DOHH2 (cell line): ENCODE data around the gene CYTH1.

Source experiments
- H3F3A ChIP-seq: fragments of 200-600 bp; sonication (generic), shearing (Covaris generic); 2 replicates; pipeline ENCODE4 v1.6.0; 2016; ENCODE audit warnings: antibody characterized with exemption, mild to moderate bottlenecking; ENCODE audit not compliant: control insufficient read depth, insufficient read depth
- H3K27ac ChIP-seq: fragments of 200-600 bp; sonication (generic); 2 replicates; pipeline ENCODE4 v1.5.1; 2014; ENCODE audit warnings: low read depth, mild to moderate bottlenecking, low read length, moderate library complexity
- H3K27me3 ChIP-seq: fragments of 200-600 bp; sonication (generic); 2 replicates; pipeline ENCODE4 v1.6.1; 2014; ENCODE audit warnings: mild to moderate bottlenecking, low read length, mixed read lengths; ENCODE audit not compliant: control insufficient read depth
- H3K36me3 ChIP-seq: fragments of 200-600 bp; sonication (generic); 2 replicates; pipeline ENCODE4 v1.6.1; 2014; ENCODE audit warnings: mild to moderate bottlenecking, low read length, moderate library complexity, mixed read lengths; ENCODE audit not compliant: control insufficient read depth
- H3K4me1 ChIP-seq: fragments of 200-600 bp; sonication (generic); 2 replicates; pipeline ENCODE4 v1.6.1; 2014; ENCODE audit warnings: mild to moderate bottlenecking, low read length, mixed read lengths; ENCODE audit not compliant: control insufficient read depth
- H3K4me2 ChIP-seq: fragments of 200-600 bp; sonication (generic); 2 replicates; pipeline ENCODE4 v1.6.0; 2014; ENCODE audit warnings: mild to moderate bottlenecking, low read length, moderate library complexity
- H3K4me3 ChIP-seq: fragments of 200-600 bp; sonication (generic); 2 replicates; pipeline ENCODE4 v1.5.1; 2014; ENCODE audit warnings: mild to moderate bottlenecking, low read length, mixed read lengths
- H3K79me2 ChIP-seq: fragments of 200-600 bp; sonication (generic); 2 replicates; pipeline ENCODE4 v1.6.1; 2014; ENCODE audit warnings: mild to moderate bottlenecking, low read length, mixed read lengths; ENCODE audit not compliant: control insufficient read depth
- H3K9me2 ChIP-seq: fragments of 200-600 bp; sonication (generic); replicated peaks from 2 replicates; pipeline ENCODE4 v1.6.1; 2014; ENCODE audit warnings: mild to moderate bottlenecking, low read length, mixed read lengths; ENCODE audit not compliant: control insufficient read depth
- H3K9me3 ChIP-seq: fragments of 200-600 bp; sonication (generic); 2 replicates; pipeline ENCODE4 v1.6.1; 2014; ENCODE audit warnings: antibody characterized with exemption, low read length, mixed read lengths; ENCODE audit not compliant: control insufficient read depth, insufficient read depth
- H4K20me1 ChIP-seq: fragments of 200-600 bp; sonication (generic); 2 replicates; pipeline ENCODE4 v1.6.0; 2014; ENCODE audit warnings: low read depth, mild to moderate bottlenecking, antibody characterized with exemption, low read length, moderate library complexity; ENCODE audit not compliant: control insufficient read depth, insufficient read depth
- CTCF ChIP-seq: fragments of 200-600 bp; sonication (generic); IDR thresholded peaks from one replicate; pipeline ENCODE4 v1.5.1; 2014; ENCODE audit warnings: antibody characterized with exemption, mild to moderate bottlenecking, low read depth, low read length; ENCODE audit not compliant: poor library complexity, severe bottlenecking
- EZH2phosphoT487 ChIP-seq: fragments of 200-600 bp; sonication (generic); IDR thresholded peaks from 2 replicates; pipeline ENCODE4 v1.6.1; 2017; ENCODE audit warnings: borderline replicate concordance, mild to moderate bottlenecking, antibody characterized with exemption, low read length, moderate library complexity, mixed read lengths

The CYTH1 gene

GRCh38 chr17:78668847-78669246 lies 113.2 kb downstream of the CYTH1 start:
- Histone ChIP-seq H3F3A (peaks cover 16% of the 10 kb centered on the region), H3K27me3 (no peaks in the 10 kb centered on the region), H3K4me1 (peaks cover 22% of the 10 kb centered on the region), H3K36me3 (peaks cover 11% of the 10 kb centered on the region), H3K9me2 (no peaks in the 10 kb centered on the region), H3K4me2 (no peak overlapping the region), H3K4me3 (no peak overlapping the region), H3K27ac (no peak overlapping the region), H3K79me2 (no peaks in the 10 kb centered on the region), H4K20me1 (no peaks in the 10 kb centered on the region), H3K9me3 (no peaks in the 10 kb centered on the region)
- TF ChIP-seq CTCF (no peak), EZH2phosphoT487 (no peak)

- H3K79me2 ChIP-seq: no peaks in the 10 kb centered on the region
- TF ChIP-seq EZH2phosphoT487: no peak
- TF ChIP-seq CTCF: no peak
- peaks cover 22% of the 10 kb centered on the region for H3K4me1 ChIP-seq
Observed at GRCh38 chr17:78667741-78668640, 114.1 kb downstream of the CYTH1 start.

GRCh38 chr17:78667091-78667490 lies 115.0 kb downstream of the CYTH1 start:
- H3K4me1 ChIP-seq: peaks cover 25% of the 10 kb centered on the region
- peaks cover 6% of the 10 kb centered on the region; the same call in 1 of the 2 replicates for H3F3A ChIP-seq
- TF ChIP-seq CTCF (no peak), EZH2phosphoT487 (no peak)
- no peaks in the 10 kb centered on the region for H3K9me2 ChIP-seq
- H3K27ac ChIP-seq: no peak overlapping the region
- no peaks in the 10 kb centered on the region for H3K79me2 ChIP-seq
- no peak overlapping the region for H3K4me2 ChIP-seq
- no peaks in the 10 kb centered on the region for H3K27me3 ChIP-seq
- H4K20me1 ChIP-seq: no peaks in the 10 kb centered on the region
- H3K36me3 ChIP-seq: no peaks in the 10 kb centered on the region
- H3K9me3 ChIP-seq: no peaks in the 10 kb centered on the region
- H3K4me3 ChIP-seq: no peak overlapping the region

More at GRCh38 chr17:78667741-78668640, 114.1 kb downstream of the CYTH1 start:
- Histone ChIP-seq H3K27me3 (no peaks in the 10 kb centered on the region), H3K9me2 (no peaks in the 10 kb centered on the region), H3K36me3 (peaks cover 2% of the 10 kb centered on the region; the same call in 1 of the 2 replicates), H4K20me1 (no peaks in the 10 kb centered on the region), H3F3A (peaks cover 15% of the 10 kb centered on the region), H3K27ac (no peak overlapping the region), H3K9me3 (no peaks in the 10 kb centered on the region), H3K4me3 (no peak overlapping the region), H3K4me2 (no peak overlapping the region)
